Activated T-cell treated with anti-CD3 and anti-CD28 coated beads for 48 hours (primary cell): ENCODE data around the gene DGKD.
"Not testable (repeated sequence)": the region's sequence is repeated elsewhere in the genome, so short reads cannot be mapped to it uniquely, and the experiment has no call there.

Experiments
- DNase-seq: peaks from one replicate; pipeline ENCODE4 v3.0.0-alpha.2; 2020; ENCODE audit warnings: low read depth

The DGKD gene

DNA sequence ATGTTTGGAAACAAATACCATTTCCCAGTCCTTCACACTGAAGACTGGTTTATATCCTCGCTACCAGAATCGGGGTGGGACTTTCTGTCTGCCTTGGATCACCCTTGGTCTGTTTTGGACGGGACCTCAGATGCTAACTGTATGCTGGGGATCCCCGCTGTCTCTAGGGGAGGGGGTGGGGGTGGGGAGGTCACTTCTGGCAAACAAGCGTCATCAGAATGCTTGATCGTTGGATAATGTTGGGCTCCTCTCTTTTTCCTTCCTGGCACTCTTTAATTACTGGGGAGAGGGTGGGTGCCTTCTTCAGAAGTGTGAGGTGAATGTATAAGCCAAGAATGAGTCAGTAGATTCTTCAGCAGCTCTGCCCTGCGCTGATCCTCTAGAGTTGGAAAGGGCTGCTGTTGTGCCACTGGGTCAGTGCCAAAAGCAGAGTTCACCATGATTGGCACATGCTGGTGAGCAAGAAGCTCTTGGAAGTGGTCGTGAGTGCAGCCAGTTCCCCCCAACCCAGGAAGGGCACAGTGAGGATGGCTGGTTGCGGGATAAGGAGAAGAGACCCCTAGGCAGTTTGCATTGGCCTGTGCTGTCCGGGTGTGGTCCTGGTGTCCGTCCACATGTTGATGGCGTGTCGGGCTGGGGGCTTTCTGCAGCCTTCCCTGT, 32.2 kb downstream of the DGKD start:
- no peak for DNase-seq

DNA sequence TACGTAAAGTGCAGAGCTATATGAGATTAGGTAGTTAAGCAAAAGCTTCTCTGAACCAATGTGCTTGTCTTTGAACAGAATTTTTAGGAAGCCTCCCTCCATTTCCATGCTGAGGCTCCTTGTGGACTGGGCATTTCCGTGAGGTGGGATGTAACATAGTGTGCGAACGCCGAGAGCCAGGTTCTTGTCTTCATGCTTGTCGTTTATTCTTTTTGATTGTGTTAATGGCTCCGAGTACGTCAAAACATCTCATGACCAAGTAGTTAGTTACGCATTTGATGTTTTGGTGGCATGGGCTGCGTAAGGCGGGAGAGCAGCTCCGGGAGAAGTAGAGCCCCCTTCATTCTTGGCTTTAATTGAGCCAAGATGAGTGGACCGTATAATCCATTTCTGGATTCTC, 32.9 kb downstream of the DGKD start:
- no peak for DNase-seq

DNA sequence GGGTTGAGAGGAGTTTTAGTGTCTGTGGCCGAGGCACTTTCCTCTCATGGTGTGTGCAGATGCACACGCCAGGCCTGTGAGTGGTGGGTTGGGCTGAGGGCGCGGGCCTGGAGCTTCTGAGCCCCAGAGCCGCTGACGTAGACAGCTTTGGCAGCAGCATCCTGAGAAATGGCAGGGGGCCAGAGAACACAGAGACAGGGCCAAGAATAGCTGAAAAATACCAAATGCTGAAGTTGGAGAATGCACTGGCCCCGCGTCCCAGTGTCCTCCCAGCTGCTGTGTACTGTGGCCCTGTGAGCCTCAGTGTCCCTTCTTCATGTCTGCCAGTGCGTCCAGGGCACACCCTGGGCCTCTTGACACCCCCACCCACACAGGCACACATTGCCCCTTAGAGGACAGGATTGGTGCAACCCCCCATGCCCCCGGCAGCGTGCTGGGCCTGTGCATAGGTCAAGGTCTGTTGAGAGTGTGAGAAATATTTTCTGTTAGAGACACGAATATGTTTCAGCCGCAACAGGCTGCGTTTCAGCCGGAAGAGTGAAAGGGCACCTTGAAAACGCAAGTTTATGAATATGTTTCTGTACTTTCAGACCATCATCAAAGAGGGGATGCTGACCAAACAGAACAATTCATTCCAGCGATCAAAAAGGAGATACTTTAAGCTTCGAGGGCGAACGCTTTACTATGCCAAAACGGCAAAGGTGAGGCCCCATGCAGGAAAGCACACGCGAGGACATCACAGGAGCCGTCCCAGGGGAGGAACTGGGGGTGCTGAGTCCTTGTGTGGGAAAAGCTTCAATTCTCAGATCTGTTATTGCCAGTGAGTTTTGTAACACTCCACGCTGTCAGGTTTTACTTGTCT, 33.6 kb downstream of the DGKD start:
- DNase-seq: no peak

DNA sequence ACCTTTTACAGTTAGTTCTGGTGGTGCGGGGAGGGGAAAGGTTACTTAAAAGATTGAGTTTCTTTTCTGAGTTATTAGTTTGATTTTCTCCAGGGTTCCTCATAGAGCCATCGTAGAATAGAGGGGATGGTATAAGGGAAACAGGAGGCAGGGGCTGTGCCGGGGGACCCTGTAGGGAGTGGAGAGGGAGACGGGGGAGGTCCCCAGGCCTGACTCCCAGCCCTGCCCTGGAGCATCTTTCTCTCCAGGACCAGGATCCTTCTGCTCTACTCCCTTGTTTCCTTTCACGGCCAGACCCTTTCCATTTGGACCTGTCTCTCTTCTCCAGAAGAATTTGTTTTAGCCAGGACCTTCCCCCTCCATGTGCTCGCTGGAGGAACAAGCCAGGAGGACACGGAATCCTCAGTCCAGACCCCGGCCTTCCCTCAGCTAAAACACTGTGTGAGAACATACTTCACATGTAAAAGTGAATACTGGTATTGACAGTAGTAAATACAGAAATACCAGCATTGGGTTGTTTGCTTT, 35.4 kb downstream of the DGKD start:
- no peak for DNase-seq

DNA sequence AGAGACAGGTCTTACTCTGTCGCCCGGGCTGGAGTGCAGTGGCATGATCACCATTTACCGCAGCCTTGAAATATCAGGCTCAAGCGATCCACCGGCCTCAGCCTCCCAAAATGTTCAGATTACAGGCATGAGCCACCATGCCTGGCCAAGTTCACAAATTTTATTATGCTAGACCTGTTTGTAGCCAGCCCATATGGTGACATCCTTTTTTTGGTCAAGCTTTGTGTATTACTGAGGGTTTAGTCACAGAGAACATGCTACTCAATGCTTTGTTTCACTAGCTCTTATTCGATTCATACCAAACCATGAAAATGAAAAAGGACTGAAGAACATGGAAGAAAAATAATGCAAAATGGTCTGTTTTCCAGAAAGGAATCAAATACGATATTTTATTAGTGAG, 41.4 kb downstream of the DGKD start:
- no peak for DNase-seq

DNA sequence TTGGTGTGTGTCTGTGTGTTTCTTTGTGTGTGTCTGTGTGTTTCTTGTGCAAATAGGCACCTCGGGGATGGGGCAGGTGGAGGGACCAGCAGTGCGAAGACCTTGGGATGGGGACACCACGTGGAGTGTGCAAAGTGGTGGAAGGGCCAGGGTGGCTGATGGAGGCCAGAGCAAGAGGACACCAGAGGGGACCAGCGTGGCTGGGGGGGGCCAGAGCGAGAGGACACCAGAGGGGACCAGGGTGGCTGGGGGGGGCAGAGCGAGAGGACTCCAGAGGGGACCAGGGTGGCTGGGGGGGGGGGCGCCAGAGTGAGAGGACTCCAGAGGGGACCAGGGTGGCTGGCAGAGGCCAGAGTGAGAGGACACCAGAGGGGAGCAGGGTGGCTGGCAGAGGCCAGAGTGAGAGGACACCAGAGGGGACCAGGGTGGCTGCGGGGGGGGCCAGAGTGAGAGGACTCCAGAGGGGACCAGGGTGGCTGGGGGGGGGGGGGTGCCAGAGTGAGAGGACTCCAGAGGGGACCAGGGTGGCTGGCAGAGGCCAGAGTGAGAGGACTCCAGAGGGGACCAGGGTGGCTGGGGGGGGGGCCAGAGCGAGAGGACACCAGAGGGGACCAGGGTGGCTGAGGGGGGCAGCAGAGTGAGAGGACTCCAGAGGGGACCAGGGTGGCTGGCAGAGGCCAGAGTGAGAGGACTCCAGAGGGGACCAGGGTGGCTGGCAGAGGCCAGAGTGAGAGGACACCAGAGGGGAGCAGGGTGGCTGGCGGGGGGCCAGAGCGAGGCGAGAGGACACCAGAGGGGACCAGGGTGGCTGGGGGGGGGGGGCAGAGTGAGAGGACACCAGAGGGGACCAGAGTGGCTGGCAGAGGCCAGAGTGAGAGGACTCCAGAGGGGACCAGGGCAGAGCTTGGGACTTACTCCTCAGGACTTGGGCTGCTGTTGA, 42.7 kb downstream of the DGKD start:
- DNase-seq: not testable (repeated sequence)

DNA sequence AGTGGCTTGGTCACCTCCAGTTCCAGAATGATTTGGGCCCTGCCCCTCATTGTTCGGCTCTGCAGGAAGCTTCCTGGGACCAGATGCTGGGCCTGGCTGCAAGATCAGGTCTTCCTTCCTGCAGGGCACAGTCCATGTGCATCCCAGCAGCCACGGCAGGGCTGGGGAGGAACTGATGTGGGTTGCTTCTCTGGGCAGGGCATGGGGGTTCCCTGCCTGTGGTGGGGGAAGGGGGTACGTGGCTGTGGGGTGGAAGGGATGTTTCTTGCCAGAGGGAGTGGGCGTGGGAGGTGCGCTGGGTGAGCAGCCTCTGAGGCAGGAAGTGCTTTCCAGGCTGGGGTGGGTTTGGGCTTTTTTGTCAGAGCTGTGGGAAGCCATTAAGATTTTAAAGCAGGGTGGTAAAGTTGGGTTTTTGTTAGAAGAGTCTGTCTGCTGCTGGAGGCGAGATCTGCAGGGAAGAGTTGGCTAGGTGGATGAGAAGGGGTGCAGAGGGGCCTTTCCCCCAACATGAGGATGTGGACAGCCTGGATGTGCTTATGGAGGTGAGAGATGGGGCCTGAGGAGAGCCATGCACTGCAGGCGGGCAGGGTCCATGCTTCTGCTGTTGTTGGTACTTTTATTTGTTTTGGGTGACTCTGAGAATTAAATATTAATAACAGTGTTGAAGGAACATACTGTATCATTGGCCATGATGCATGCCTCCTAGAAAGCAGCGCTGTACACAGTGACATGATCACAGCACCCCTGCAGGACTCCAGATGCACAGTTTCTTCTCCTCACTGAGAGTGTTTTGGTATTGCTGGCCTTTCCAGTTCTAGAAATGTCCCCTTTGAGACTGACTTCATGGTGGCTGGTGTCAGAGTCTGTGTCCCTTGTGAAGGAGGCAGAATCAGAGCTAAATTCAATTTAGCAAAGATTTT, 45.3 kb downstream of the DGKD start:
- DNase-seq: no peak

DNA sequence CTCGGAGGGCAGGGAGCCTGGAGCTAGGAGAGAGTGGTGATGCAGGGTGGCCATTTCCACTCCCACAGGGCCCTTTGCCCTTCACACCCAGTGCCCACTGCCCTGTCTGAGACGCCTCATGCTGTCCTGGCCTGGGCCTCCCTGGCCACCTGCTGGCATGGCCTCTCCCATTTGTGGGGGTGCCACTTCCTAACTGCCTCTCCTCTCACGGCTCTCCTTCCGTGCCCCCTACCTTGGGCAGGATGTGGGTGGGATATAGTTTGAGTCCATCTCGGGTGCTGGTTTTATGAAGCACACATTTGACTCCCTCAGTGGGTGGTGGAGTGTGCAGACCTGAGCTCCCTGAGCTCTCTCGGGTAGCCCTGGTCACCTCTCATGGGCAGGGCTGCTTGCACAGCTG, 46.0 kb downstream of the DGKD start:
- DNase-seq: no peak

DNA sequence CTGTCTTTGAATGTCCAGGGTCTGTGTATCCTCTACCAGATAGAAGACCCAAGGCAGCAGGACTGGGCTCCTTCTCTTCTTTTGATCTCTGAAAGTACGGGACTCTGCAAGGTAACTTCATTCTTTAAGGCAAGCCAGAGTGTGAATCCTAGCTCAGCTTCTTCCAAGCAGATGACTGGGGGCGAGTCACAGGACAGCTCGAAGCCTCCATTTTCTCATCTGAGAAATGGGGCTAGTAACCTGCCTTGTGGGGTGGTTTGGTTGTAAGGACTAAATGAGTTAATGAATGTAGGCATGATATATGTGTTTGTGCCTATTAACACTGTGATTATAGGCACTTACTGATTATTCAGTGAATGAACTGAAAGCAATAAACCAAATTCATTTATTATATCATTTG, 46.7 kb downstream of the DGKD start:
- no peak for DNase-seq

DNA sequence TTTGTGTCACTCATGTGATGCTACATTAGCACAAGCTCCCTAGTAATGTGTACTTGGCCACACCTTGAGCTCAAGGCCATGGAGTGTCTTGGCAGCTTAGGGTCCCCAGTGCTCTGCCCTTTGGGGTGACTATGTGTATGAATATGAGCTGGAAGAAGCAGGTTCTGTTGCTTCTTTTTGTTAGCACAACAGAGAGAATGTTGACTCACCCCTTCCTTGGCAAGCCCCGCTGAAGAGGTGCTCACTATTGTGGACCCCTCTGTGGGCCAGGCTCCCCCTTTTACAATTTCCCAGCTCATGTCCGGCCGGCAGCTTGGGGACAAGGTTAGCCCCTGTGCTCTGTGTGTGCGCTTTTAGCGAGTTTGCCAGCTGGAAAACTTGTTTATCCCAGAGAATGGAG, 48.1 kb downstream of the DGKD start:
- no peak for DNase-seq

DNA sequence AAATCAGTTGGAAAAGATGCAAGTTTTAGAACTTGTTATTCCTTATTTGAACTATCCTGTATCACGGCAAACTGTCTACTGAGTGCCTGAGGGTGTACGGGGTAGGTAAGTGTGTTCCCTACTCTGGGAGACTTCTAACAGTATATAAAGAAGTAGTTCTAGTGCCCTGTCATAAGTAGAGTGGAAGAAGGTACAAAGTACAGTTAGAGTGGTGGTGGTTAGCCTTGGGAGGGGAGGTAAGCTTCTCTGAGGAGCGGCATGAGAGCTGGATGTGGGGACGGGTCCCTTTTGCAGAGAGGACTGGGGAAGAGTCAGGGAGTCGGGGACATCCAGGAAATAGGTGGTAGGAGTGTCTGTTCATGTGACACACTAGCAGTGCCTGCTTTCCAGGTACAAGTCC, 48.5 kb downstream of the DGKD start:
- no peak for DNase-seq

DNA sequence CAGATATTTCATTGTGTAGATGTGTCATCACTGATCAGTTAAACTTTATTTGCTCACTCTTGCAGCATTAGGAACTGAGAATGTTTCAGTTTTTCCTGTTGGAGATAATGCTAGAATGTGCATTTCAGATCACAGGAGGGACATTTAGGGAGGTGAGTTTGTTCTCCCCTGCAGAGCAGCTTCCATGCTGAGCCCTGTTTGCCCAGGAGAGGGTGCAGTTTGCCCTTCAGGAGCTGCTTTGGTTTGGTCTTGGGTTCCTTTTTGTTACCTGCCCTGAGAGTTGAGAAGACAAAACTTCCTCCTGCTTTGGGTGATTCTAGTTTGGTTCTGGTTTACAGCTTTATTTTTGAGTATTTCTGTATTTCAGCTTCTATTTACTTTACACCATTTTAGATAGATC, 49.9 kb downstream of the DGKD start:
- DNase-seq: no peak

DNA sequence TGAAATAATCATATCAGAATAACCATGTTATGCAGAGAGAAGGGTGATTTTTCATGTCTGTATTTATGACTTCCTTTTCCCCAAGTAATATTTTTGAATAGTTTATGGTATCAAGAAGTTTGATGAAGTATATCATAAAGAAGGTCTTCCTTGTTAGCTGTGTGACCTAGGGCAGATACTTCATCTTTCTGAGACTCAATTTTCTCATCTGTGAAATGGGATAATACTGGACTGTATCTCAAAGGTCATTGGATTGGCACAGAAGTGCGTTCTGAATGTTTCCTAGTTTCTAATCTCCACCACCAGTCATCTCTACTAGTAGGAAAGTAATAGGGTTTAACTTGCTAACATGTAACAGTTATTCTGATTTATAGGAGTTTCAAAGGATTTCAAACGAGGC, 52.6 kb downstream of the DGKD start:
- no peak for DNase-seq

DNA sequence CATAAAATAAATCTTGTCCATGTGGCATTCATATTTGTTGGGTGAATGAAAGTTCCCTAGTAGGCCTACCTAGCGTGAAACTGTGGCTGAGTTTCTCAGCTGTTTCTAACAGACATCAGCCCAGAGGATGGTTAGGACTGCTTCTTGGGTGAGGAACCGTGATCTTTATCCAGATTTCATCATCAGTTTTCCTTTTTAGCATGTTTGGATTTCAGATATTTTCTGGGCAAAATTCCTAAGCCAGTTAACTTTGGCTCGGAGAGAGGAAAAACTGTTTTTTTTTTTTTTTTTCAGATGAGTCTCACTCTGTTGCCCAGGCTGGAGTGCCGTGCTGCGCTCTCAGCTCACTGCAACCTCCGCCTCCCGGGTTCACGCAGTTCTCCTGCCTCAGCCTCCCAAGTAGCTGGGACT, 53.5 kb downstream of the DGKD start:
- DNase-seq: no peak

DNA sequence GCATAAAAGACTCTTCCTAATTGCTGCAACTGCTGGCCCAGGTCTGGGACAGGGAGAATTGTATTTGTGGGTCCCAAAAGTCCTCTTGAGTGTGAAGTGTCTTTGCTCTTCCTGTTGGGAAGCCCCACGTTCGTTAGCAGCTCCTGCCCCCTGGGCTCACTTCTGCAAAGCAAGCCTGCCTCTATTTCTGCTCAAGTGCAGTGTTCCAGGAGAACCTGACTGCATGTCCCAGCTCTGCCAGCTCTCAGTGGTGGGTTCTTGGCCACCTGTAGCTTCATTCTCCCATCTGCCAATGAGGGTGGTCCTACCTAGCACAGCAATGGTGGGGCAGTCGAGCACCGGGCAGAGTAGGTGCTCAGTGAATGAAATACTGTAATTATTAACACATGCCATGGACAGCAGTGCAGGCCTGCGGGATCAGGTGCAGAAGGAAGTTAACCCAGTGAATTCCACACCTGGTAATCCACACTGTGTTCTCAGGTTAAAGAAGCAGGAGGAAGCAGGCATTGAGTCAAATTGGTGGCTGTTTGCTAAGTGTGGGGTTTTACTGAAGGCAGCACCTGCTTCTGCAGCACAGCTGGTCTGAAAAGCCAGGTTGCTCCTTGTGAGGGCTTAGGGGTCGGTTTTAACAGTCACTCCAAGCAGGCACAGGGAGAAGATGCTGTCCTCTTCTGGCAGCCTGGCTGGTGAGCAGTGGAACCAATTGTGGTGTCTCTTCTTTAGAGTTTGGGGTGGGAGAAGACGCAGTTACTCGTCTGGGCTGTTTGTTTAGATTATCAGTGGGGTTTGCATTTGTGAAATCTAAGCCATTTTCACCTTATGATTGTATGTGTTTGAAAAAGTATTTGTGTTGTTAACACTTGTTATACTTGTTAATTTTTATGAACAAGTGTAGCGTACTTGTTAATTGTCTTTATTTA, 54.3 kb downstream of the DGKD start:
- no peak for DNase-seq

DNA sequence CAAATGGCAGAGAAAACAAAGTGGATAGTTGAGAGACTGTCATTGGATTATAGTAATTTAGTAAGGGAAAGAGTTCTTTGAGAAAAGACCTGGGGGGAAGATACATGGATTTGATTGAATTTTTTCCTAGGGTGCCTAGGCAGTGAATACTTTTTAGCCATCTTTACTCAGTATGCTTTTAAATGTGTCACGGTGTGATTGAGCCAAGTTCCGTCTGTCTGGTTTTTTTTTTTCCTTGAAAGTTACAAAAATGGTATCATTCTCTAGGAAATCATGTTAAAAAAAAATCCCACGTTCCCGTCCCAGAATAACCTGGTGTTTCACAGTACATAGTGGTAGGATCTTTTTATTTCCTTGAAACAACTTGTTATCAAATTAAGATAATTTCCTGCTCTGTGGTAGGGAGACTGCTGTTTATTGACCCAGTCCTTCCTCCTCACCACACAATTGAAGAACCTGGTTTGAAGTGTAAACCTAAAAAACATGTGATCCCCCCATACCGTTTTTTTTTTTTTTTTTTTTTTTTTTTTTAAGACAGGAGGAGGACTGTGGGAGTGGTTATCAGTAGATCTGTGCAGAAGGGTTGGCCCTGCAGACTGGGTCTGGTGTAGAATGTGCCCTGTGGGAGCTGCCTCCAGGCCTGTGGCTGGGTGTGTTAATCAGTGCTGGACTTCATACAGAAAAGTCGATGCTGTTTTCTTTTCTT, 55.1 kb downstream of the DGKD start:
- no peak for DNase-seq

DNA sequence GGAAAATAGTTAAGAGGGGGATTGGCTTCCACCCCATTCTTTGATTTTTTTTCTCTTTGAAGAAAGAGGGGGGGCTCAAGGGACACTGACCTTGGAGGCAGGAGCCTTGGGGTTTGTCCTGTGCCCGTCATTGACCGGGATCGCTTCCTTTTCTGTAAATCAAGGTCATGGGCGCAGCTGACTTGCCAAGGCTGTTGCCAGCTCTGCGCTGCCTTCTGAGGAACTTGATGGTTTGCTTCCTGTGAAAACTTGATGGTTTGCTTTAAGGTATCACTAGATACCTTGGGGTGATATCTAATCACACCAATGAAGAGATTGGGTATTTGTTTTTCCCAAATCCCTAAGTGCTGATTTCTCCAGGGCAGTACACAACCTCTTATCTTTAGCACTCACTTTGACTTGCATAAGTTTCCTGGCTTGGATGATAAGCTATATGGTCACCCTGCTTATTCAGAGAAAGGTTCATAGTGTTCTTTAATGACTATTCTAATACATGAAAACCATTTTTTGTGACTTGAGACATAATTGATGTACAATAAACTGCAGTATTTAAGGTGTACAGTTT, 56.0 kb downstream of the DGKD start:
- DNase-seq: no peak

DNA sequence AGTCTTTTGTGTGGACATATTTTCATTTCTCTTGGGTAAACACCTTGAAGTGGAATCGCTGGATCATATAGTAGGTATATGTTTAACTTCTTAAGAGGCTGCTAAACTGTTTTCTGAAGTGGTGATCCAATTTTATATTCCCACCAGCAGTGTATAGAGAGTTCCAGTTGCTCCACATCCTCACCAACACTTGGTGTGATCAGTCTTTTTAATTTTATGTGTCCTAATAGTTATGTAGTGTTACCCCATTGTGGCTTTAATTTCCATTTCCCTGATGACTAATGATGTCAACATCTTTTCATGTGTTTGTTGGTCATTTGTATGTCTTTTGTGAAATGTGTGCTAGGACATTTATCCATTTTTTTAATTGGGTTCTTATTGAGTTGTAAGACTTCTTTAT, 56.9 kb downstream of the DGKD start:
- DNase-seq: no peak

DNA sequence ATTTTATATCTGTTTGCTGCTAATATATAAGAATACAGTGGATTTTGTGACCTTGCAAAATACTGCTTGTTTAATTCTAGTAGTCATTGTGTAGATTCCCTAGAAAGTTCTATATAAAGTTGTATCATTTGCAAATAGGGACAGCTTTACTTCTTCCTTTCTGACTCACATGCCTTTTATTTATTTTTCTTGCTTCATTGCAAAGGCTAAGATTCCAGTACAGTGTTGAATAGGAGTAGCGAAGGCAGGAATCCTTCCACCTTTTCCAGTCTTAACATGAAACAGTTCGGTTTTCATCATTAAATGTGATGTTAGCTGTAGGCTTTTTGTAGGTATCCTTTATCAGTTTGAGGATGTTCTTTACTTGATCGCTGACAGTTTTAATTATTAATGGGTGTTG, 58.1 kb downstream of the DGKD start:
- no peak for DNase-seq
